Mesenchymal stem cell (in vitro differentiated cells and primary cell): Measurements from ENCODE around the gene CDH4.

Experiments used
- DNase-seq: peaks from one replicate; pipeline ENCODE4 v3.0.0-alpha.2; 2013
- H2AFZ ChIP-seq: one replicate; pipeline ENCODE4 v1.6.1; 2013; ENCODE audit warnings: low read depth, mild to moderate bottlenecking, control low read depth, inconsistent platforms, low read length, moderate library complexity
- H2AK5ac ChIP-seq: 2 replicates; pipeline ENCODE4 v1.6.1; 2013; ENCODE audit warnings: low read length, moderate library complexity, mild to moderate bottlenecking, inconsistent platforms; ENCODE audit not compliant: severe bottlenecking
- H2BK120ac ChIP-seq: one replicate; pipeline ENCODE4 v1.6.1; 2013; ENCODE audit warnings: low read depth, mild to moderate bottlenecking, inconsistent platforms, low read length, moderate library complexity
- H2BK12ac ChIP-seq, 2 experiments: one replicate each; pipeline ENCODE4 v1.6.1; 2013; ENCODE audit warnings: inconsistent platforms in 2 of 2, low read length in 2 of 2, mild to moderate bottlenecking in 2 of 2, moderate library complexity in 2 of 2, control low read depth in 1 of 2
- H2BK15ac ChIP-seq: one replicate; pipeline ENCODE4 v1.6.1; 2013; ENCODE audit warnings: mild to moderate bottlenecking, low read depth, inconsistent platforms; ENCODE audit not compliant: poor library complexity, severe bottlenecking
- H2BK5ac ChIP-seq: 2 replicates; pipeline ENCODE4 v1.6.1; 2013; ENCODE audit warnings: low read depth, mild to moderate bottlenecking, low read length, control low read depth, inconsistent platforms; ENCODE audit not compliant: poor library complexity, severe bottlenecking
- H3K14ac ChIP-seq, 2 experiments: one replicate each; pipeline ENCODE4 v1.6.1; 2013; ENCODE audit warnings: inconsistent platforms in 2 of 2, low read length in 2 of 2, control low read depth in 1 of 2, mild to moderate bottlenecking in 1 of 2, moderate library complexity in 1 of 2
- H3K18ac ChIP-seq, 2 experiments: one replicate each; pipeline ENCODE4 v1.6.1; 2013; ENCODE audit warnings: inconsistent platforms in 2 of 2, low read length in 2 of 2, control low read depth in 1 of 2, low read depth in 1 of 2, mild to moderate bottlenecking in 1 of 2
- H3K23ac ChIP-seq, 2 experiments: one replicate each; pipeline ENCODE4 v1.6.1; 2013; ENCODE audit warnings: inconsistent platforms in 2 of 2, low read length in 2 of 2, mild to moderate bottlenecking in 2 of 2, moderate library complexity in 2 of 2, control low read depth in 1 of 2
- H3K27ac ChIP-seq: 2 replicates; pipeline ENCODE4 v1.5.1; 2013; ENCODE audit warnings: mild to moderate bottlenecking, moderate library complexity, low read length, control low read depth, inconsistent platforms; ENCODE audit not compliant: poor library complexity, severe bottlenecking
- H3K27me3 ChIP-seq, 2 experiments: 2 replicates each; pipeline versions ENCODE4 v1.6.1 to v1.7.0; 2013; ENCODE audit warnings: low read length in 2 of 2, mild to moderate bottlenecking in 2 of 2, moderate library complexity in 2 of 2, control low read depth in 1 of 2, inconsistent platforms in 1 of 2; ENCODE audit not compliant: control insufficient read depth in 1 of 2, insufficient read depth in 1 of 2
- H3K36me3 ChIP-seq, 2 experiments: 2 replicates each; pipeline versions ENCODE4 v1.6.1 to v1.7.0; 2013; ENCODE audit warnings: low read length in 2 of 2, control low read depth in 1 of 2, inconsistent platforms in 1 of 2, low read depth in 1 of 2, mild to moderate bottlenecking in 1 of 2; ENCODE audit not compliant: insufficient read depth in 2 of 2, control insufficient read depth in 1 of 2
- H3K4ac ChIP-seq, 2 experiments: one replicate each; pipeline ENCODE4 v1.6.1; 2013; ENCODE audit warnings: inconsistent platforms in 2 of 2, low read length in 2 of 2, mild to moderate bottlenecking in 2 of 2, moderate library complexity in 2 of 2, control low read depth in 1 of 2, low read depth in 1 of 2
- H3K4me1 ChIP-seq: 2 replicates; pipeline ENCODE4 v1.6.1; 2013; ENCODE audit warnings: low read depth, low read length, control low read depth; ENCODE audit not compliant: control insufficient read depth, insufficient read depth
- H3K4me2 ChIP-seq: 2 replicates; pipeline ENCODE4 v1.6.1; 2013; ENCODE audit warnings: low read length, mild to moderate bottlenecking, inconsistent platforms; ENCODE audit not compliant: poor library complexity, severe bottlenecking
- H3K4me3 ChIP-seq, 2 experiments: 2 replicates each; pipeline versions ENCODE4 v1.5.1 to v1.7.0; 2013; ENCODE audit warnings: low read length in 2 of 2, mild to moderate bottlenecking in 2 of 2, control low read depth in 1 of 2, low read depth in 1 of 2; ENCODE audit not compliant: insufficient read depth in 1 of 2
- H3K79me1 ChIP-seq: replicated peaks from 2 replicates; pipeline ENCODE4 v1.6.1; 2013; ENCODE audit warnings: mild to moderate bottlenecking, control low read depth, low read length, inconsistent platforms; ENCODE audit not compliant: poor library complexity, severe bottlenecking
- H3K9ac ChIP-seq: 2 replicates; pipeline ENCODE4 v1.7.0; 2013; ENCODE audit warnings: mild to moderate bottlenecking, low read length, moderate library complexity
- H3K9me3 ChIP-seq: 2 replicates; pipeline ENCODE4 v1.7.0; 2013; ENCODE audit warnings: mild to moderate bottlenecking, low read length; ENCODE audit not compliant: control insufficient read depth
- H4K8ac ChIP-seq: one replicate; pipeline ENCODE4 v1.6.1; 2013; ENCODE audit warnings: inconsistent platforms, mild to moderate bottlenecking, low read length, moderate library complexity
- H4K91ac ChIP-seq: one replicate; pipeline ENCODE4 v1.6.1; 2013; ENCODE audit warnings: mild to moderate bottlenecking, low read length, inconsistent platforms
- WGBS: methylation state at CpG from one replicate; pipeline ENCODE4 v1.1.7; 2013; ENCODE audit warnings: mixed read lengths; 5-methylcytosine and 5-hydroxymethylcytosine counted together

CDH4 gene

DNA sequence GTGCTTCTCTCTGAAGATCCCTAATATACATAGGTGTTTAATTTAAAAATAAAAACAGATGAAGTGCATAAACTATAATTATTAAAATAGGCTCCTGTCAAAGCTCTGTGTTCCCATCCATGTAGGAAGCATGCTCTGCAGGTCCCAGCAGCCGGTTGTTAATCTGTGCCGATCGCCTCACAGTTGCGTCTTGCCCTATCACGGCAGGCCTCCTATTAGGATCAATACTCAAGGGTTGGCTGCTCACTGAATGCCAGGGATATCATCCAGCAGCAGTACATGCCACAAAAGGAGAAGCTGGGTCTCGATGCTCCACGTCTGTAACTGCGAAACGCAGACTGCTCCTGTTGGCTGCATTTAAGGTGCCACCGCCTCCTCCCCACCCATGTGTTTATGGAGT lies 369.8 kb downstream of the CDH4 start:
- H3K23ac ChIP-seq, result no peak overlapping the region
- H3K36me3 ChIP-seq, result no peaks in the 10 kb centered on the region
- no peak overlapping the region for H2BK5ac ChIP-seq
- no peak overlapping the region for H2AK5ac ChIP-seq
- no peak overlapping the region for H3K4me2 ChIP-seq
- H3K27me3 ChIP-seq, result peaks cover 0 to 18% of the 10 kb centered on the region in 2 experiments
- H4K8ac ChIP-seq, result no peak overlapping the region
- no peak overlapping the region for H3K14ac ChIP-seq
- H2BK120ac ChIP-seq, result no peak overlapping the region
- no peak overlapping the region for H2BK12ac ChIP-seq
- H3K4me3 ChIP-seq, result no peak overlapping the region
- H3K4ac ChIP-seq, result no peak overlapping the region
- no peak for DNase-seq
- 90% methylated on average over 10 of the region's 10 CpGs for WGBS
- H3K9me3 ChIP-seq, result no peaks in the 10 kb centered on the region
- no peaks in the 10 kb centered on the region for H3K79me1 ChIP-seq
- H3K9ac ChIP-seq, result no peak overlapping the region
- H2AFZ ChIP-seq, result no peak overlapping the region
- no peak overlapping the region for H3K27ac ChIP-seq
- H4K91ac ChIP-seq, result no peak overlapping the region
- no peak overlapping the region for H3K18ac ChIP-seq
- no peak overlapping the region for H2BK15ac ChIP-seq
- peaks cover 2% of the 10 kb centered on the region for H3K4me1 ChIP-seq

DNA sequence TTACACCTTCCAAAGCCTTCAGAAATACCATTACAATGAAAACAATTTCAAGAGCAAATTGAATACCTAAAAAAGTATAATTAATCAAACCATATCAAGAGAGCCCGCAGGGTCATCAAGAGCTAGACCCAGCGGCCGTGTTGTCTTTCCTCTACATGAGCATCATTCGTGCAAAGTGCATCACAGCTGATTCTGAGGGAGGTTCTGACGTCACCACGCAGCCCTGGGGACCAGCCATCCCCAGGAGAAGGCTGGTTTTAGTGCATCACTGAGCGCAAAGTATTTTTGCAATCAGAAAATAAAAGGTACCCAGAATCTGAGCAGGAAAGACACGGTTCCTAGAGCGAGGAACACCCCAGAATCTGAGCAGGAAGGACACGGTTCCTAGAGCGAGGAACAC lies 371.4 kb downstream of the CDH4 start:
- Histone ChIP-seq H3K4me2 (no peak overlapping the region), H3K79me1 (no peaks in the 10 kb centered on the region), H3K9ac (no peak overlapping the region), H3K18ac (no peak overlapping the region), H3K27me3 (peaks cover 5 to 18% of the 10 kb centered on the region in 2 experiments), H2BK15ac (no peak overlapping the region), H3K36me3 (no peaks in the 10 kb centered on the region), H4K8ac (no peak overlapping the region), H2BK5ac (no peak overlapping the region), H3K27ac (no peak overlapping the region), H3K4ac (no peak overlapping the region), H2AFZ (no peak overlapping the region), H2BK12ac (no peak overlapping the region), H2AK5ac (no peak overlapping the region), H3K23ac (no peak overlapping the region), H4K91ac (no peak overlapping the region), H3K9me3 (no peaks in the 10 kb centered on the region), H3K4me1 (peaks cover 2% of the 10 kb centered on the region), H3K14ac (no peak overlapping the region), H3K4me3 (no peak overlapping the region), H2BK120ac (no peak overlapping the region)
- WGBS, result 94% methylated on average over 11 of the region's 11 CpGs
- no peak for DNase-seq

DNA sequence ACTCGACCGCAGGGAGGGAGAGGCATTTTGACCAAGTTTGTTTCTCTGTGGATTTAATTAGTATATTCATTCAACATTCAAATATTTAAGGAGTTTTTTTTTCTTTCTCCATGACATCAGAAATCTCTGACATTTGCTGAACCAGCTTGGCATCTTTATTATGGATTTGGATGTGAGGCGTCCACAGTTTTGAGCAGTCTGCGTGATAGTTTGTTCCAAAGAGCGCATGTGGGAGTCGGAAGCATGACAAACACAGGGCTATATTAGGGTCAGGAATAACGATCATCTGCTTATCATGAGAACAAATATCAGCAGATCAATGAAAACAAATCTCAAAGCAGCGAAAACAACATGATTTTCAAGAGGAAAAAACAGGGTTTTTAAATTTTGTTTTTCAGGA lies 373.2 kb downstream of the CDH4 start:
- Histone ChIP-seq H3K27me3 (peaks cover 12 to 17% of the 10 kb centered on the region in 2 experiments), H2AK5ac (no peak overlapping the region), H3K27ac (no peak overlapping the region), H2BK12ac (no peak overlapping the region), H3K4me2 (no peak overlapping the region), H2BK120ac (no peak overlapping the region), H3K9me3 (no peaks in the 10 kb centered on the region), H3K79me1 (no peaks in the 10 kb centered on the region), H3K14ac (no peak overlapping the region), H3K18ac (no peak overlapping the region), H3K4me3 (no peak overlapping the region), H2BK15ac (no peak overlapping the region), H2BK5ac (no peak overlapping the region), H4K91ac (no peak overlapping the region), H3K23ac (no peak overlapping the region), H3K9ac (no peak overlapping the region), H3K36me3 (no peaks in the 10 kb centered on the region), H3K4ac (no peak overlapping the region), H3K4me1 (peaks cover 7% of the 10 kb centered on the region), H2AFZ (no peak overlapping the region), H4K8ac (no peak overlapping the region)
- 94% methylated on average over 6 of the region's 8 CpGs for WGBS
- DNase-seq, result no peak

DNA sequence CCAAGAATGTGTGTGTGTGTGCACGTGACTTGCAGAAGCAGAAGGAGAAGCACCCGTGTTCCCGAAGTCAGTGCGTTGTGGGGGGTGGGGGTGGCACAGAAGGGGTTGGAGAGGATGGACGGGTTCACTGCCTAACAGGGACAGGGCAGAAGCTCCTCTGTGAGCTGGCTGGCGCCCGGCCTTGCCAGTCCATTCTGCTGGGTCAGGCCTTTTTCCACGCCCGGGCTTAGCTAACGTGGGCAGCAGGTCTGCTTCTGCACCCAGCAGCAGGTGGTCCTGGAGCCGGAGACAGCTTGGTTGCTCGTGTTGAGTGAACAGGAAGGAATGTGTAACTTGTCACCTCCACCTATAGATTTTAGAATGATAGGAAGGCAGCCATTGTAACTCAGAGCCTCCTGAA lies 374.4 kb downstream of the CDH4 start:
- no peaks in the 10 kb centered on the region for H3K79me1 ChIP-seq
- no peaks in the 10 kb centered on the region for H3K36me3 ChIP-seq
- peaks cover 9% of the 10 kb centered on the region for H3K4me1 ChIP-seq
- H3K23ac ChIP-seq, result no peak overlapping the region
- H2BK12ac ChIP-seq, result no peak overlapping the region
- H3K9ac ChIP-seq, result no peak overlapping the region
- no peak overlapping the region for H2AFZ ChIP-seq
- no peak overlapping the region for H2AK5ac ChIP-seq
- H2BK5ac ChIP-seq, result no peak overlapping the region
- H3K4me2 ChIP-seq, result no peak overlapping the region
- H3K18ac ChIP-seq, result no peak overlapping the region
- H3K27me3 ChIP-seq, result peaks cover 12 to 18% of the 10 kb centered on the region in 2 experiments
- H3K27ac ChIP-seq, result no peak overlapping the region
- no peaks in the 10 kb centered on the region for H3K9me3 ChIP-seq
- H3K4ac ChIP-seq, result no peak overlapping the region
- no peak overlapping the region for H4K91ac ChIP-seq
- no peak overlapping the region for H3K4me3 ChIP-seq
- H2BK120ac ChIP-seq, result no peak overlapping the region
- H4K8ac ChIP-seq, result no peak overlapping the region
- no peak overlapping the region for H2BK15ac ChIP-seq
- no peak overlapping the region for H3K14ac ChIP-seq
- WGBS, result 89% methylated on average over 12 of the region's 12 CpGs
- DNase-seq, result no peak
